ENCODE data around the gene CSNK2A2. TPM values are rescaled to one million over a fixed set of nuclear protein-coding genes. Genes with fewer than 3 reads are reported as not detected.

CSNK2A2 gene
- total RNA-seq, 4 donors from 2014 or later = 28.7 to 53.5 (median 40.0) TPM

DNA sequence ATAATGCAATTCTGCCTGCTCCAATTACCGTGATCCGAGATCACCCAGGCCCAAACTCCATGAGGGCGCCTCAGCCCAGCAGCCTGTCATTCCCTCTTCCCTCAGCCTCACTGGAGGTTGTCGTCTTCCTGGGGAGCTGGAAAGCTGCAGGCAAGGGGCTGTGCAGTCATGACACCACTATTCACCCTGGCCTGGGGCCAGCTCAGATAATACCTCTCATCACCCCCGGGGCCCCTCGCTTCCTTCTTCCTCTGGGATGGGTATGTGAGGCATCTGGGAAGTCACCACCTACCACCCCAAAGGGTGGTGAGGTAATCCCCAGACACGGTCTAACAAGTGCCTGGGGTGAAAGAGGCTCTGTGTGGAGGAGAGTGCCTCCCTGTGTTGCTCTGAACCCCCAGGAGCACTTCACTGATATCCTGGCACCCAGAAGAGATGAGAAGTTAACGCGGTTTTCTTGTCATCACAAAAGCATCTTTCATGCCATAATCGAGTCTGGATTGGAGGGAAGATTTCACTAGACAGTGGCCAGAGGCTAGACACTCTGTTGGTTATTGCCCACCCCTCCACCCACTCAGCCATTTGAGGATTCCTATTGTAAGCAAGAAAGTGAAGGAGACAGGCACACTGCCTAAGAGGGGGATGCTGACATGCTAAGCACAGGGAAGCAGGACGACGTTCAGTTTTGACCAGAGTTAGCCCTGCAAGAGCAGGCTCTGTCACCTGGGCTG, 87.2 kb downstream of the CSNK2A2 start:
- TF ChIP-seq POLR2AphosphoS5 (IDR thresholded peaks at IDR 0.05) (no peak), EP300 (IDR thresholded peaks at IDR 0.05; ENCODE audit: low read depth) (no peak), POLR2A (IDR thresholded peaks at IDR 0.05) (no peak)
- TF ChIP-seq, protein P1, sequence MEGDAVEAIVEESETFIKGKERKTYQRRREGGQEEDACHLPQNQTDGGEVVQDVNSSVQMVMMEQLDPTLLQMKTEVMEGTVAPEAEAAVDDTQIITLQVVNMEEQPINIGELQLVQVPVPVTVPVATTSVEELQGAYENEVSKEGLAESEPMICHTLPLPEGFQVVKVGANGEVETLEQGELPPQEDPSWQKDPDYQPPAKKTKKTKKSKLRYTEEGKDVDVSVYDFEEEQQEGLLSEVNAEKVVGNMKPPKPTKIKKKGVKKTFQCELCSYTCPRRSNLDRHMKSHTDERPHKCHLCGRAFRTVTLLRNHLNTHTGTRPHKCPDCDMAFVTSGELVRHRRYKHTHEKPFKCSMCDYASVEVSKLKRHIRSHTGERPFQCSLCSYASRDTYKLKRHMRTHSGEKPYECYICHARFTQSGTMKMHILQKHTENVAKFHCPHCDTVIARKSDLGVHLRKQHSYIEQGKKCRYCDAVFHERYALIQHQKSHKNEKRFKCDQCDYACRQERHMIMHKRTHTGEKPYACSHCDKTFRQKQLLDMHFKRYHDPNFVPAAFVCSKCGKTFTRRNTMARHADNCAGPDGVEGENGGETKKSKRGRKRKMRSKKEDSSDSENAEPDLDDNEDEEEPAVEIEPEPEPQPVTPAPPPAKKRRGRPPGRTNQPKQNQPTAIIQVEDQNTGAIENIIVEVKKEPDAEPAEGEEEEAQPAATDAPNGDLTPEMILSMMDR (IDR thresholded peaks at IDR 0.05) = no peak
- DNase-seq = no peak
- Histone ChIP-seq H3K9me3 (no peaks in the 10 kb centered on the region), H3K36me3 (peaks cover 0 to 27% (median 7%) of the 10 kb centered on the region in 4 donors), H3K27me3 (no peaks in the 10 kb centered on the region), H3K4me1 (peaks cover 0 to 3% (median 0%) of the 10 kb centered on the region in 4 donors), H3K4me3 (no peak overlapping the region), H3K27ac (no peak overlapping the region)
- in situ Hi-C loops (cut with MboI; ENCODE audit: low pct_ligation_motif_present in 1 of 4, low pct_unique_long_range_greater_than_20kb in 1 of 4, low sequenced_read_pairs in 3 of 4) (loop anchor here in 1 of 4 donors (25.0 kb wide), 1 partner anchor 198 kb away; no protein-coding TSS in a partner anchor), intact Hi-C loops (cut with DNase I; ENCODE audit: low total_unique reads) (no loop called here)
- 69% methylated on average over 12 of the region's 12 CpGs; no CpG with 5 or more reads in 1 of the 2 donors for WGBS, 2 donors (ENCODE audit: low coverage in 1 of 2)

DNA sequence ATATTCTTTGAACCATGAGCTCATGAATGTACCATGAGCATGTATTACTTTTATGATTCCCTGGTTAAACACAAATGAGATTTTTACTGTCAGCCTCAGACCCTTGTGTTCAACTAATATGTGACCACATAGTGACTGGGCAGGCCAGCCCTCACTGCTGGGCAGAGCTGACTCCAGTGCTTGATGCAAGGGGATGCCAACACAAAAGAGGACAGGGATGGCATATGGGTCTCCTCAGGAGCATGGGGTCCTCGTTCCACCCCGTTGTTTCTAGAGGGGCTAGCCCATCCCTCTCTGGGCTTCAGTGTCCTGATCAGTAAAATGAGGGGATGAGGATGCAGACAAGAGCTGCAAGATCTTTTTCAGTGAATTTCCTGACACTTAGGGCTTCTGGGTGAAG, 88.0 kb downstream of the CSNK2A2 start:
- TF ChIP-seq EP300 (IDR thresholded peaks at IDR 0.05; ENCODE audit: low read depth) = no peak
- TF ChIP-seq, protein P1 (IDR thresholded peaks at IDR 0.05) = no peak
- TF ChIP-seq POLR2AphosphoS5 (IDR thresholded peaks at IDR 0.05) = no peak
- no peak for TF ChIP-seq POLR2A (IDR thresholded peaks at IDR 0.05)
- intact Hi-C loops (cut with DNase I; ENCODE audit: low total_unique reads) = no loop called here

DNA sequence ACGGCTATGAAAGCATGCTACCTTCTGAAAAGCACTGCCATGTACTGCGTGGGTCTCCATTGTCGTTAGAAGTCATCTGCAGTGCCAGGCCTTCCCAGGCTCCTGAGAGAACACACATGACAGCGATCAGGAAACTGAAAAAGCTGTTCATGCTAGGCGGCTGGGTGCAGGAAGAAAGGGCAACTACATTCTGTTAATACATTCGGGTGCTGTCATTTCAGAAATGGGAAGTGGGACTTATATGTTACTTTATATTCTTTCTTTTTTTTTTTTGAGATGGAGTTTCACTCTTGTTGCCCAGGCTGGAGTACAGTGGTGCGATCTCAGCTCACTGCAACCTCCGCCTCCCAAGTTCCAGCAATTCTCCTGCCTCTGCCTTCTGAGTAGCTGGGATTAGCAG, 88.6 kb downstream of the CSNK2A2 start:
- Histone ChIP-seq H3K4me1 (no peaks in the 10 kb centered on the region), H3K27ac (no peak overlapping the region), H3K9me3 (no peaks in the 10 kb centered on the region), H3K27me3 (no peaks in the 10 kb centered on the region), H3K36me3 (peaks cover 0 to 13% (median 3%) of the 10 kb centered on the region in 4 donors), H3K4me3 (no peak overlapping the region)
- TF ChIP-seq, protein P1 (IDR thresholded peaks at IDR 0.05) = no peak
- TF ChIP-seq POLR2AphosphoS5 (IDR thresholded peaks at IDR 0.05) = no peak
- no peak for TF ChIP-seq EP300 (IDR thresholded peaks at IDR 0.05; ENCODE audit: low read depth)
- no peak for TF ChIP-seq POLR2A (IDR thresholded peaks at IDR 0.05)
- WGBS, 2 donors (ENCODE audit: low coverage in 1 of 2) = 64 to 87% methylated on average over 6 to 8 of the region's 8 CpGs
- no peak for DNase-seq
- intact Hi-C loops (cut with DNase I; ENCODE audit: low total_unique reads) (no loop called here), in situ Hi-C loops (cut with MboI; ENCODE audit: low pct_ligation_motif_present in 1 of 4, low pct_unique_long_range_greater_than_20kb in 1 of 4, low sequenced_read_pairs in 3 of 4) (loop anchor here in 1 of 4 donors (25.0 kb wide), 1 partner anchor 197 kb away; no protein-coding TSS in a partner anchor)

More for the DNA sequence above, 88.0 kb downstream of the CSNK2A2 start:
- H3K27me3 ChIP-seq = no peaks in the 10 kb centered on the region
- no peaks in the 10 kb centered on the region for H3K9me3 ChIP-seq
- no peak for DNase-seq
- no peak overlapping the region for H3K4me3 ChIP-seq
- peaks cover 0 to 19% (median 5%) of the 10 kb centered on the region in 4 donors for H3K36me3 ChIP-seq
- in situ Hi-C loops (cut with MboI; ENCODE audit: low pct_ligation_motif_present in 1 of 4, low pct_unique_long_range_greater_than_20kb in 1 of 4, low sequenced_read_pairs in 3 of 4) = loop anchor here in 1 of 4 donors (25.0 kb wide), 1 partner anchor 198 kb away; no protein-coding TSS in a partner anchor
- no peak overlapping the region for H3K27ac ChIP-seq
- WGBS, 2 donors (ENCODE audit: low coverage in 1 of 2) = 62% methylated on average over 2 of the region's 2 CpGs; no CpG with 5 or more reads in 1 of the 2 donors
- no peaks in the 10 kb centered on the region for H3K4me1 ChIP-seq

Small RNAs within 50 kb of the gene (small RNA-seq; reads per million reads assigned to genes)
- gene RN7SL645P = 0 reads per million in 4 donors

Other genes with a start within 250 kb of the CSNK2A2 start
- 1 to 10 TPM in 1 of 4 donors, under 1 TPM in 3; 0.14 to 1.9 (median 0.87) TPM for gene CNGB1, start 227.0 kb downstream of the CSNK2A2 start, total RNA-seq
- gene ZNF319, start 197.4 kb downstream of the CSNK2A2 start, total RNA-seq = 10 to 100 TPM in 1 of 4 donors, 1 to 10 TPM in 3; 6.4 to 11.6 (median 6.5) TPM
- 10 to 100 TPM; 21.3 to 63.4 (median 45.2) TPM for gene USB1, start 196.7 kb downstream of the CSNK2A2 start, total RNA-seq
- 100 to 1,000 TPM in 2 of 4 donors, 10 to 100 TPM in 2; 48.0 to 161 (median 92.3) TPM for gene MMP15, start 172.4 kb downstream of the CSNK2A2 start, total RNA-seq
- gene CFAP20, start 68.7 kb downstream of the CSNK2A2 start, total RNA-seq = 10 to 100 TPM in 3 of 4 donors, 1 to 10 TPM in 1; 6.6 to 26.5 (median 21.4) TPM
- not detected for gene PRSS54, start 96.9 kb upstream of the CSNK2A2 start, total RNA-seq
- 1 to 10 TPM in 2 of 4 donors, not detected in 2; 1.6 to 3.3 TPM for gene GINS3, start 194.4 kb upstream of the CSNK2A2 start, total RNA-seq